Erythroblast (primary cell): Measurements from ENCODE around the gene LHX5.

Experiments used
- GATA1 ChIP-seq: IDR thresholded peaks from 2 replicates; pipeline ENCODE4 v1.6.1; 2011; ENCODE audit warnings: low read depth, mild to moderate bottlenecking, control low read depth, low read length, moderate library complexity
- POLR2A ChIP-seq: IDR thresholded peaks from 2 replicates; pipeline ENCODE4 v1.6.1; 2011; ENCODE audit warnings: mild to moderate bottlenecking, low read length

DNA sequence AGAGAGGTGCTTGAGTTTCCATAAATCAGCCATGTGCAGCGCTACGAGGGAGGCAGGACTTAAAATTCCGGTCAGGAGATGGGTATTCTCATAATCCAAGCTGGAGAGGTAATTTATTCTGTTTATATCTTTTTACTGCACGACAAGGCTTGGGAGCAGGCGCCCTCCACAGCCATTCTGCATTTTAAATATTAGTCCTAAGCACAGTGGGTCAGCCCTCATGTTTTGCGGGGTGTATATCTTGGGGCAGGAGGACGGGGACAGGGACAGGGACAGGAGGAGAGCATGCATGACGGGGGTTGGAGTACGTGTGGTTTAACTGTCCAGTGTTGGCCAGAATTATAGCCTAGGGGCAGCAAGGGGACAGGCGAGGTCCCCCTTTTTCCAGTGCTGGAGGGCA lies 14.5 kb downstream of the LHX5 start:
- no peak for TF ChIP-seq POLR2A
- TF ChIP-seq GATA1: no peak
